Activated CD8-positive, alpha-beta T cell treated with anti-CD3 and anti-CD28 coated beads for 36 hours (primary cell): ENCODE results near the gene WSCD2. TPM values are rescaled to one million over a fixed set of nuclear protein-coding genes. Genes with fewer than 3 reads are reported as not detected.

ENCODE experiments used
- ATAC-seq: fragments of 200-7000 bp; cut with Tn5 transposase; one replicate; pipeline ENCODE4 v1.10.0; 2021; ENCODE audit warnings: mild to moderate bottlenecking, moderate library complexity
- CTCF ChIA-PET: fragments of 350-600 bp; sonication (Branson Sonifier 250); formaldehyde crosslinking; loops from one replicate; lab custom pipeline; 2021; ENCODE audit warnings: antibody characterized with exemption; lab: Charles Lee
- POLR2A ChIA-PET: fragments of 350-600 bp; sonication (Branson Sonifier 250); formaldehyde crosslinking; loops from one replicate; lab custom pipeline; 2021; ENCODE audit warnings: antibody characterized with exemption; lab: Charles Lee
- DNase-seq: peaks from one replicate; pipeline ENCODE4 v3.0.0-alpha.2; 2020
- H3K27ac Mint-ChIP-seq: one replicate; pipeline ENCODE4 v1.8.0; 2021; ENCODE audit warnings: mild to moderate bottlenecking, mixed read lengths
- H3K27me3 Mint-ChIP-seq: one replicate; pipeline ENCODE4 v1.8.0; 2021; ENCODE audit warnings: mixed read lengths
- H3K36me3 Mint-ChIP-seq: one replicate; pipeline ENCODE4 v1.8.0; 2021; ENCODE audit warnings: low read depth, mixed read lengths
- H3K4me1 Mint-ChIP-seq: one replicate; pipeline ENCODE4 v1.8.0; 2021; ENCODE audit warnings: low read depth, mixed read lengths
- H3K4me3 Mint-ChIP-seq: one replicate; pipeline ENCODE4 v1.8.0; 2021; ENCODE audit warnings: mild to moderate bottlenecking, moderate library complexity, mixed read lengths
- H3K9me3 Mint-ChIP-seq: one replicate; pipeline ENCODE4 v1.8.0; 2021; ENCODE audit warnings: mixed read lengths
- CTCF ChIP-seq: fragments of 200-600 bp; IDR thresholded peaks from one replicate; pipeline ENCODE4 v1.8.0; 2022; ENCODE audit warnings: antibody characterized with exemption, mild to moderate bottlenecking
- intact Hi-C: fragments of 100-400 bp; cut with micrococcal nuclease; formaldehyde crosslinking; loops from one replicate; pipeline ENCODE4 v1.10.0; 2022
- total RNA-seq, 2 experiments: library from RNA; stranded (reverse); gene quantifications; one replicate each; pipeline ENCODE4 v1.2.3, GENCODE V29; 2021

WSCD2 gene
- total RNA-seq, 2 experiments from 2014 or later, result not detected

- intact Hi-C loops, result no loop called here
- H3K27ac Mint-ChIP-seq, result no peak overlapping the region
- no peak for ATAC-seq
- ChIA-PET CTCF (no interaction called here), POLR2A (no interaction called here)
- H3K36me3 Mint-ChIP-seq, result no peaks in the 10 kb centered on the region
- peaks cover 5% of the 10 kb centered on the region for H3K27me3 Mint-ChIP-seq
- no peaks in the 10 kb centered on the region for H3K4me1 Mint-ChIP-seq
- peaks cover 3% of the 10 kb centered on the region for H3K9me3 Mint-ChIP-seq
- TF ChIP-seq CTCF, result no peak
- no peak for DNase-seq
- no peak overlapping the region for H3K4me3 Mint-ChIP-seq
These were observed 21.3 kb downstream of the WSCD2 start for GRCh38 chr12:108150436-108150835.

- DNase-seq, result no peak
- no peaks in the 10 kb centered on the region for H3K4me1 Mint-ChIP-seq
- CTCF ChIA-PET, result no interaction called here
- ATAC-seq, result no peak
- POLR2A ChIA-PET, result no interaction called here
- H3K9me3 Mint-ChIP-seq, result peaks cover 3% of the 10 kb centered on the region
- peaks cover 5% of the 10 kb centered on the region for H3K27me3 Mint-ChIP-seq
- intact Hi-C loops, result no loop called here
- TF ChIP-seq CTCF, result no peak
- H3K4me3 Mint-ChIP-seq, result no peak overlapping the region
- H3K27ac Mint-ChIP-seq, result no peak overlapping the region
- no peaks in the 10 kb centered on the region for H3K36me3 Mint-ChIP-seq
These were observed 22.6 kb downstream of the WSCD2 start for GRCh38 chr12:108151533-108152169.

GRCh38 chr12:108152170-108152538, 23.1 kb downstream of the WSCD2 start:
- H3K9me3 Mint-ChIP-seq, result peaks cover 3% of the 10 kb centered on the region
- TF ChIP-seq CTCF, result no peak
- intact Hi-C loops, result no loop called here
- H3K4me1 Mint-ChIP-seq, result no peaks in the 10 kb centered on the region
- H3K27me3 Mint-ChIP-seq, result peaks cover 6% of the 10 kb centered on the region
- ATAC-seq (no peak), DNase-seq (no peak)
- POLR2A ChIA-PET, result no interaction called here
- no peak overlapping the region for H3K27ac Mint-ChIP-seq
- no peaks in the 10 kb centered on the region for H3K36me3 Mint-ChIP-seq
- CTCF ChIA-PET, result no interaction called here
- H3K4me3 Mint-ChIP-seq, result no peak overlapping the region

- H3K4me1 Mint-ChIP-seq, result no peaks in the 10 kb centered on the region
- ATAC-seq, result no peak
- no peak for DNase-seq
- H3K27ac Mint-ChIP-seq, result no peak overlapping the region
- peaks cover 3% of the 10 kb centered on the region for H3K9me3 Mint-ChIP-seq
- H3K4me3 Mint-ChIP-seq, result no peak overlapping the region
- ChIA-PET POLR2A (no interaction called here), CTCF (no interaction called here)
- TF ChIP-seq CTCF, result no peak
- intact Hi-C loops, result no loop called here
- H3K27me3 Mint-ChIP-seq, result peaks cover 8% of the 10 kb centered on the region
- H3K36me3 Mint-ChIP-seq, result no peaks in the 10 kb centered on the region
These were observed 27.6 kb downstream of the WSCD2 start for GRCh38 chr12:108156717-108157116.

GRCh38 chr12:108157870-108158459, 28.9 kb downstream of the WSCD2 start:
- no peaks in the 10 kb centered on the region for H3K36me3 Mint-ChIP-seq
- H3K9me3 Mint-ChIP-seq, result peaks cover 3% of the 10 kb centered on the region
- no peaks in the 10 kb centered on the region for H3K4me1 Mint-ChIP-seq
- ChIA-PET CTCF (no interaction called here), POLR2A (no interaction called here)
- DNase-seq, result no peak
- H3K27me3 Mint-ChIP-seq, result peaks cover 8% of the 10 kb centered on the region
- H3K27ac Mint-ChIP-seq, result no peak overlapping the region
- no peak for TF ChIP-seq CTCF
- ATAC-seq, result no peak
- intact Hi-C loops, result no loop called here
- no peak overlapping the region for H3K4me3 Mint-ChIP-seq
